HEK293T (cell line): ENCODE data around the gene GTF2IRD1.

ENCODE experiments used
- CTCF ChIA-PET: fragments of 350-600 bp; formaldehyde crosslinking; extraction: SDS; loops from one replicate; lab custom pipeline; 2021; ENCODE audit warnings: antibody characterized with exemption, inconsistent platforms; lab: Yijun Ruan, JAX
- POLR2A ChIA-PET: fragments of 350-600 bp; formaldehyde crosslinking; extraction: SDS; loops from one replicate; lab custom pipeline; 2020; ENCODE audit warnings: antibody characterized with exemption, inconsistent platforms; lab: Yijun Ruan, JAX
- DNase-seq: peaks from one replicate; pipeline ENCODE4 v3.0.0; 2012; ENCODE audit warnings: mixed read lengths; ENCODE audit errors: extremely low spot score
- ARNT ChIP-seq: fragments of 450-650 bp; IDR thresholded peaks from 2 replicates; pipeline ENCODE4 v1.6.1; 2017; ENCODE audit warnings: mild to moderate bottlenecking
- BHLHE40 ChIP-seq: fragments of 450-650 bp; IDR thresholded peaks from 2 replicates; pipeline ENCODE4 v1.6.1; 2016; ENCODE audit warnings: mild to moderate bottlenecking, moderate library complexity, borderline replicate concordance
- CTBP1 ChIP-seq: fragments of 450-650 bp; IDR thresholded peaks from 2 replicates; pipeline ENCODE4 v1.6.1; 2016; ENCODE audit warnings: borderline replicate concordance
- ELF4 ChIP-seq: fragments of 450-650 bp; IDR thresholded peaks from 2 replicates; pipeline ENCODE4 v1.6.1; 2017; ENCODE audit warnings: antibody characterized with exemption
- FOXA1 ChIP-seq: fragments of 450-650 bp; IDR thresholded peaks from 2 replicates; pipeline ENCODE4 v1.6.1; 2016; ENCODE audit warnings: mild to moderate bottlenecking
- FOXK2 ChIP-seq: fragments of 450-650 bp; IDR thresholded peaks from 2 replicates; pipeline ENCODE4 v1.6.1; 2016; ENCODE audit warnings: mild to moderate bottlenecking
- FOXM1 ChIP-seq: fragments of 450-650 bp; IDR thresholded peaks from 2 replicates; pipeline ENCODE4 v1.6.1; 2017; ENCODE audit warnings: mild to moderate bottlenecking, borderline replicate concordance
- HDGF ChIP-seq: fragments of 450-650 bp; IDR thresholded peaks from 2 replicates; pipeline ENCODE4 v1.6.1; 2017; ENCODE audit warnings: antibody characterized with exemption, borderline replicate concordance
- L3MBTL2 ChIP-seq: fragments of 450-650 bp; conservative IDR thresholded peaks from 2 replicates; pipeline ENCODE4 v1.6.1; 2016; ENCODE audit warnings: mild to moderate bottlenecking
- LEF1 ChIP-seq: fragments of 450-650 bp; IDR thresholded peaks from 2 replicates; pipeline ENCODE4 v1.6.1; 2017; ENCODE audit warnings: mild to moderate bottlenecking, borderline replicate concordance
- NFRKB ChIP-seq: fragments of 450-650 bp; IDR thresholded peaks from 2 replicates; pipeline ENCODE4 v1.6.1; 2016; ENCODE audit warnings: mild to moderate bottlenecking, moderate library complexity
- SP1 ChIP-seq: fragments of 450-650 bp; IDR thresholded peaks from 2 replicates; pipeline ENCODE4 v1.6.1; 2017
- SUZ12 ChIP-seq: fragments of 450-650 bp; IDR thresholded peaks from 2 replicates; pipeline ENCODE4 v1.6.1; 2016; ENCODE audit warnings: mild to moderate bottlenecking
- TARDBP ChIP-seq: fragments of 450-650 bp; IDR thresholded peaks from 2 replicates; pipeline ENCODE4 v1.6.1; 2016
- ZNF384 ChIP-seq: fragments of 450-650 bp; IDR thresholded peaks from 2 replicates; pipeline ENCODE4 v1.6.1; 2016
- TF ChIP-seq, protein P1 (sequence below): fragments of 450-650 bp; IDR thresholded peaks from 2 replicates; pipeline ENCODE4 v1.6.1; 2016

The GTF2IRD1 gene

DNA sequence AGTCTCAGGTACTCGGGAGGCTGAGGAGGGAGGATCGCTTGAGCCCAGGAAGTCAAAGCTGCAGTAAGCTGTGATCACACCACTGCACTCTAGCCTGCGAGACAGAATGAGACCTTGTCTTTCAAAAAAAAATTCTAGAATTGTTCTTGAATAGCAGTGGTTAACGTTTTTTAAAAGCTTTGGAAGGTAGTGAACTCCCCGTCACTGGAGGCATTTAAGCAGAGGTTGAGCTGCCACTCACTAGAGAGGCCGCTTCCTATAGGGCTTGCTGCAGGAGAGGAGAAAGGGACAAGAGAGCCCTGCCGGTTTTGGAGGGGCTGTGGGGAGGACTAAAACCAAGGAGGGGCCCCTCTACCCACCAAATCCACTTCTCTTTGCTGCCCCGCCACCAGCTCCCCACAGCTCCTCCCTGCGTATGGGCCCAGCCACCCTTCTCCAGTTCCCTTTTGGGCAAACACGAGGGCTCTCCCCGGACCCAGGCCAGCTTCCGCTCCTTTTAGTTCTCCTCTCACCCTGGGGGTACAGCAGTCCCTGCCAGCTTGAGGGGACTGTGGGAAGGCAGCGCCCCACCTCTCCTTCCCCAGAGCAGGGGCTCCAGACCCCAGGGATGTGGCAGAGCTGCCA is 116.9 kb downstream of the GTF2IRD1 start:
- TF ChIP-seq ELF4 (no peak), FOXM1 (no peak), TARDBP (no peak), HDGF (no peak), L3MBTL2 (no peak), FOXA1 (no peak), SUZ12 (no peak), FOXK2 (no peak), ZNF384 (no peak), CTBP1 (no peak), BHLHE40 (no peak), LEF1 (no peak), NFRKB (no peak), SP1 (no peak), ARNT (no peak)
- TF ChIP-seq, protein P1, sequence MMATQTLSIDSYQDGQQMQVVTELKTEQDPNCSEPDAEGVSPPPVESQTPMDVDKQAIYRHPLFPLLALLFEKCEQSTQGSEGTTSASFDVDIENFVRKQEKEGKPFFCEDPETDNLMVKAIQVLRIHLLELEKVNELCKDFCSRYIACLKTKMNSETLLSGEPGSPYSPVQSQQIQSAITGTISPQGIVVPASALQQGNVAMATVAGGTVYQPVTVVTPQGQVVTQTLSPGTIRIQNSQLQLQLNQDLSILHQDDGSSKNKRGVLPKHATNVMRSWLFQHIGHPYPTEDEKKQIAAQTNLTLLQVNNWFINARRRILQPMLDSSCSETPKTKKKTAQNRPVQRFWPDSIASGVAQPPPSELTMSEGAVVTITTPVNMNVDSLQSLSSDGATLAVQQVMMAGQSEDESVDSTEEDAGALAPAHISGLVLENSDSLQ = no peak
- POLR2A ChIA-PET = no interaction called here
- DNase-seq = no peak
- CTCF ChIA-PET = interaction anchor here (0.6 kb wide), 1 partner anchor 88 kb away, joined by 8 read pairs; no protein-coding TSS in a partner anchor

DNA sequence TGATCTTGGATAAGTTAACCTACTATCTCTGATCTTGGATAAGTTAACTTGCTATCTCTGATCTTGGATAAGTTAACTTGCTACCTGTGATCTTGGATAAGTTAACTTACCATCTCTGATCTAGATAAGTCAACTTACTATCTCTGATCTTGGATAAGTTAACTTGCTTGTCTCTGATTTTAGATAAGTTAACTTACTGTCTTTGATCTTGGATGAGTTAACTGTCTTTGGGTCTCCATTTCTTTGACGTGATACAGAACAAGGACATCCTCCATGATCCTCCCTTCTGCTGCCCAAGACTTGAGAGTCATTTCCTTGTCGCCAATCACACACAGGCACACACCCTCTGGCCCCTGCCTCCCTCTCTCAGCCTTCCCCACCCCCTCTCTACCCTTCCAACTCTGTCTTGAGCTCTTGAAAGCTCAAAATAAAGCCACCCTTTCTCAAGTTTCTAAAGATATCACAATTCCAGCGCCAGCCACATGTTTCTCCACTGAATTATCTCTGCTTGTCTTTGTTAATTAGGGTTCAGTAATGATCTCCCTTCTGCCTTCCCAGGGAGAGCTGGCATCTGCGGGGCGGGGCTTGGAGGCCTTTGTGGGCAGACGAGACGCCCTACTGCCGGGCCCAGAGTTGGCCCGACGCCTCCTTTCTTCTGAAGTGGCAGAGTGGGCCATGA is 118.7 kb downstream of the GTF2IRD1 start:
- CTCF ChIA-PET = no interaction called here
- TF ChIP-seq ZNF384 (no peak), BHLHE40 (no peak), ELF4 (no peak), L3MBTL2 (no peak), CTBP1 (no peak), HDGF (no peak), SUZ12 (no peak), TARDBP (no peak), ARNT (no peak), LEF1 (no peak), FOXM1 (no peak), SP1 (no peak)
- TF ChIP-seq, protein P1 = no peak
- POLR2A ChIA-PET = no interaction called here

DNA sequence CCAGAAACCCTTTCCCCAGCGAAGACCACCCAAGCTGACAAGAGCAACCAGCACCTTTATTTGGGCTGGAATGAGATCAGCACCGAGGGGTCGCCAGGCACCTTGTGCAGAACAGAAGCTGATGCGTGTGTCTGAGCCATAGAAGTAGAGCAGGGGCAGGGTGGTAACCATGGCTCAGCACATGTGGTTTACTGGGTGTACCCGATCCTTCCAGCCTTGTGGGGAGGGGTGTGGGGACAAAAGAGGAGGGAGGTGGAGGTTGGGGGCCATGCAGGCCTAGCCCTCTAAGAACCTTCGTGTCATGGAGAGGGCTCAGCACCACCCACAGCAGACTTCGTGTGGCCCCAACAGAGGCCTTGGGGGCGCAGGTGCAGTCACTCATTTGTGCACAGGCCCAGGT is 119.8 kb downstream of the GTF2IRD1 start:
- CTCF ChIA-PET = no interaction called here
- DNase-seq = no peak
- no peak for TF ChIP-seq L3MBTL2
- no peak for TF ChIP-seq LEF1
- TF ChIP-seq ELF4 = no peak
- no peak for TF ChIP-seq TARDBP
- no peak for TF ChIP-seq SP1
- TF ChIP-seq FOXA1 = no peak
- POLR2A ChIA-PET = no interaction called here

More for the DNA sequence above, 118.7 kb downstream of the GTF2IRD1 start:
- DNase-seq = no peak

DNA sequence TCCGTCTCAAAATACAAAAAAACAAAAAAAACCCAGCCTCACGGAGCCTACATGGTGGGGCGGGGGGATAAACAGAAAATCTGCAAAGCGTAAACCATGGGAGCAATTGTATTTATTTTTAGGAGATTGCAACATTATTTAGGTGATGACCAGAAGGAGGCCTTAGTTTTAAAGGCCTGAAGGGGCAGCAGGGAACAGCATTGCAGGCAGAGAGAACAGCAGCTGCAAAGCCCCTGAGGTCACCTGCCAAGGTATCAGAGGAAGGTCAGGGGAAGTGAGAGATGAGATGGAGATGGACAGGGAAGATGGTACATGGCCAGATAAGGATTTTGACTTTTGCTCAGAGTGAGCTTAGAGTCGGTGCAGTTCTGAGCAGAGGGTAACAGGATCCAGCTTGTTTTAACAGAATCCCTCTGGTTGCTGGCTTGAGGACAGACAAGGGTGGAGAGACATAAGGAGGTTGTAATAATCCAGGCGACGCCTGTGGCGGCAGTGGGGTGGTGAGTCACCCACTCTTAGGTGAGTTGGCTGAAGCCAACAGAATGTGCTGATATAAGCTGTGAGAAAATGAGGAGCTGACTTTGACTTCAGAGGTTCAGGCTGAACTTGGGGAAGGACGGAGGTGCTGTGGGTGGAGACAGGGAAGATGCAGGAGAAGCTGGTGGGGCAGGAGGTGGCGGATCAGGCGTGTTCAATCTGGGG is 121.5 kb downstream of the GTF2IRD1 start:
- POLR2A ChIA-PET = no interaction called here
- TF ChIP-seq LEF1 (no peak), SP1 (no peak), SUZ12 (no peak), FOXM1 (no peak), ELF4 (no peak), NFRKB (no peak), TARDBP (no peak)
- TF ChIP-seq, protein P1 = no peak
- no peak for DNase-seq
- CTCF ChIA-PET = interaction anchor here (0.7 kb wide), 1 partner anchor 13 kb away, joined by 3 read pairs; no protein-coding TSS in a partner anchor

DNA sequence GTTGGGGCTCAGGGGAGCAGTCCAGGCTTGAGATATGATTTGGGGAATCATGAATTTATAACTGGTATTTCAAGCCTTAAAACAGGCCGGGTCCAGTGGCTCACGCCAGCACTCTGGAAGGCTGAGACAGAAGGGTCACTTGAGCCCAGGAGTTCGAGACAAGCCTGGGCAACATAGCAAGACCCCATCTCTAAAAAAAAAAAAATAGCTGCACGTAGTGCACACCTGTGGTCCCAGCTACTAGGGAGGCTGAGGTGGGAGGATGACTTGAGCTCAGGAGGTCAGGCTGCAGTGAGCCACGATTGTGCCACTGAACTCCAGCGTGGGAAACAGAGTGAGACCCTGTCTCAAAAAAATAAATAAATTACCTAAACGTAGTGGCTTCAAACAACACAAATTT is 122.1 kb downstream of the GTF2IRD1 start:
- CTCF ChIA-PET = interaction anchor here (0.7 kb wide), 1 partner anchor 148 kb away, joined by 3 read pairs; no protein-coding TSS in a partner anchor
- DNase-seq = no peak
- POLR2A ChIA-PET = no interaction called here
- no peak for TF ChIP-seq BHLHE40
- TF ChIP-seq, protein P1 = no peak
- TF ChIP-seq ZNF384 = no peak
- no peak for TF ChIP-seq NFRKB
- TF ChIP-seq SP1 = no peak
- TF ChIP-seq ELF4 = no peak
- TF ChIP-seq L3MBTL2 = no peak
- no peak for TF ChIP-seq SUZ12
- no peak for TF ChIP-seq ARNT
- no peak for TF ChIP-seq TARDBP
- no peak for TF ChIP-seq FOXM1
- TF ChIP-seq LEF1 = no peak
- TF ChIP-seq HDGF = no peak
- no peak for TF ChIP-seq FOXA1
- TF ChIP-seq FOXK2 = no peak
- no peak for TF ChIP-seq CTBP1
